B cell (primary cell): ENCODE data around the gene TMEM150C. TPM values are rescaled to one million over a fixed set of nuclear protein-coding genes. Genes with fewer than 3 reads are reported as not detected.

Source experiments
- ATAC-seq: fragments of 200-7000 bp; cut with Tn5 transposase; one replicate; pipeline ENCODE4 v1.10.0; 2021; ENCODE audit warnings: low read depth, mild to moderate bottlenecking, moderate number of reproducible peaks, moderate library complexity
- CTCF ChIA-PET: fragments of 350-600 bp; sonication (Branson Sonifier 250); formaldehyde crosslinking; loops from one replicate; lab custom pipeline; 2021; ENCODE audit warnings: antibody characterized with exemption, inconsistent platforms; lab: Charles Lee
- POLR2A ChIA-PET: fragments of 350-600 bp; sonication (Branson Sonifier 250); formaldehyde crosslinking; loops from one replicate; lab custom pipeline; 2021; ENCODE audit warnings: antibody characterized with exemption; lab: Charles Lee
- DNase-seq: peaks from one replicate; pipeline ENCODE4 v3.0.0; 2013
- H2AFZ ChIP-seq: 2 replicates; pipeline ENCODE4 v1.6.1; 2012; ENCODE audit warnings: mild to moderate bottlenecking, low read depth, low read length; ENCODE audit not compliant: insufficient read depth, poor library complexity, severe bottlenecking
- H3K27ac ChIP-seq, 2 donors: 1 replicate in 1 of 2; 2 replicates in 1 of 2; pipeline ENCODE4 v1.5.1; 2012 to 2013; ENCODE audit warnings: low read length in 2 of 2, mild to moderate bottlenecking in 2 of 2, moderate library complexity in 1 of 2
- H3K27me3 ChIP-seq, 4 experiments: fragments of 200-600 bp in 1 of 4; sonication (generic) in 1 of 4; replicated peaks in 1 of 4; 1 replicate in 2 of 4; 2 replicates in 2 of 4; pipeline versions ENCODE4 v1.6.1 to v1.7.0; 2013 to 2016; ENCODE audit warnings: low read length in 3 of 4, mild to moderate bottlenecking in 2 of 4, mixed read lengths in 1 of 4, moderate library complexity in 1 of 4; ENCODE audit not compliant: insufficient read depth in 4 of 4, control insufficient read depth in 3 of 4; ENCODE audit errors: control extremely low read depth in 1 of 4
- H3K36me3 ChIP-seq, 2 experiments: replicated peaks in 1 of 2; 1 replicate in 1 of 2; 2 replicates in 1 of 2; pipeline versions ENCODE4 v1.6.1 to v1.7.1; 2013; ENCODE audit warnings: low read length in 1 of 2; ENCODE audit not compliant: insufficient read depth in 2 of 2, control insufficient read depth in 1 of 2; ENCODE audit errors: control extremely low read depth in 1 of 2, extremely low read depth in 1 of 2
- H3K4me1 ChIP-seq, 2 donors: fragments of 200-600 bp in 1 of 2; sonication (generic) in 1 of 2; 1 replicate in 1 of 2; 2 replicates in 1 of 2; pipeline versions ENCODE4 v1.5.1 to v1.6.1; 2013 to 2017; ENCODE audit warnings: low read length in 2 of 2; ENCODE audit not compliant: control insufficient read depth in 2 of 2, insufficient read depth in 2 of 2
- H3K4me2 ChIP-seq: replicated peaks from 2 replicates; pipeline ENCODE3; 2012; ENCODE audit warnings: mild to moderate bottlenecking, low read depth, low read length; ENCODE audit not compliant: poor library complexity, severe bottlenecking
- H3K4me3 ChIP-seq, 5 experiments: fragments of 200-600 bp in 1 of 5; sonication (generic) in 1 of 5; 1 replicate in 3 of 5; 2 replicates in 2 of 5; pipeline versions ENCODE4 v1.5.1 to v1.7.0; 2011 to 2016; ENCODE audit warnings: low read length in 4 of 5, mild to moderate bottlenecking in 4 of 5, low read depth in 2 of 5, control low read depth in 1 of 5, moderate library complexity in 1 of 5; ENCODE audit not compliant: insufficient read depth in 1 of 5; ENCODE audit errors: control extremely low read depth in 1 of 5, extremely low read depth in 1 of 5
- H3K79me2 ChIP-seq: fragments of 200-600 bp; sonication (generic); one replicate; pipeline ENCODE4 v1.6.0; 2016; ENCODE audit warnings: low read length; ENCODE audit not compliant: control insufficient read depth, insufficient read depth
- H3K9ac ChIP-seq: fragments of 200-600 bp; sonication (generic); 2 replicates; pipeline ENCODE4 v1.6.1; 2017; ENCODE audit warnings: mild to moderate bottlenecking, low read length, moderate library complexity
- H3K9me3 ChIP-seq, 3 donors: one replicate each; pipeline versions ENCODE4 v1.6.1 to v1.7.1; 2013; ENCODE audit warnings: low read length in 2 of 3; ENCODE audit not compliant: control insufficient read depth in 2 of 3, insufficient read depth in 1 of 3; ENCODE audit errors: control extremely low read depth in 1 of 3
- H4K20me1 ChIP-seq: 2 replicates; pipeline ENCODE4 v1.6.0; 2012; ENCODE audit warnings: mild to moderate bottlenecking, low read length; ENCODE audit not compliant: insufficient read depth, control insufficient read depth, poor library complexity, severe bottlenecking
- H3K27ac Mint-ChIP-seq: one replicate; pipeline ENCODE4 v1.8.0; 2021; ENCODE audit warnings: mixed read lengths
- H3K27me3 Mint-ChIP-seq: one replicate; pipeline ENCODE4 v1.8.0; 2021; ENCODE audit warnings: mixed read lengths
- H3K4me1 Mint-ChIP-seq: one replicate; pipeline ENCODE4 v1.8.0; 2021; ENCODE audit warnings: mixed read lengths
- H3K4me3 Mint-ChIP-seq: one replicate; pipeline ENCODE4 v1.8.0; 2021; ENCODE audit warnings: mixed read lengths
- H3K9me3 Mint-ChIP-seq: one replicate; pipeline ENCODE4 v1.8.0; 2022; ENCODE audit warnings: mixed read lengths; ENCODE audit not compliant: insufficient read depth
- CTCF ChIP-seq: fragments of 200-600 bp; IDR thresholded peaks from one replicate; pipeline ENCODE4 v1.8.0; 2022; ENCODE audit warnings: antibody characterized with exemption, mild to moderate bottlenecking
- EZH2 ChIP-seq: IDR thresholded peaks from 2 replicates; pipeline ENCODE4 v1.6.1; 2012; ENCODE audit warnings: borderline replicate concordance, low read depth, mild to moderate bottlenecking, moderate library complexity, low read length; ENCODE audit not compliant: insufficient read depth, poor library complexity, severe bottlenecking
- WGBS: methylation state at CpG from one replicate; pipeline ENCODE4 v1.1.5; 2013; ENCODE audit warnings: missing lambda C conversion rate; ENCODE audit not compliant: insufficient coverage; 5-methylcytosine and 5-hydroxymethylcytosine counted together
- intact Hi-C: fragments of 100-400 bp; cut with micrococcal nuclease; formaldehyde crosslinking; loops from one replicate; pipeline ENCODE4 v1.10.0; 2022
- polyA plus RNA-seq: library from polyadenylated mRNA; depleted of rRNA; stranded (reverse); fragments of >200 nt; gene quantifications from 2 replicates; pipeline ENCODE4 v1.2.3, GENCODE V29; 2012
- total RNA-seq, 2 donors: library from RNA; stranded (reverse); fragments of 120-200 nt in 1 of 2; gene quantifications; 1 replicate in 1 of 2; 2 replicates in 1 of 2; pipeline versions ENCODE4 v1.2.3 to v1.2.4, GENCODE V29; 2013 to 2022

Gene TMEM150C
- total and polyA plus RNA-seq, 2 donors (not counting 1 experiment from before 2014, with no cell fraction given) = 0.04 TPM; not detected in 1

GRCh38 chr4:82436780-82437179, 125.0 kb downstream of the TMEM150C start:
- no peak overlapping the region for H3K4me2 ChIP-seq
- CTCF ChIA-PET = no interaction called here

GRCh38 chr4:82436130-82436529, 125.7 kb downstream of the TMEM150C start:
- no peak for ATAC-seq
- H3K4me3 Mint-ChIP-seq = no peak overlapping the region
- TF ChIP-seq CTCF (no peak), EZH2 (no peak)
- intact Hi-C loops = no loop called here
- peaks cover 59% of the 10 kb centered on the region for H3K4me1 Mint-ChIP-seq
- Histone ChIP-seq H3K9ac (no peak overlapping the region), H3K4me1 (peaks cover 5 to 14% of the 10 kb centered on the region in 2 donors), H3K4me2 (no peak overlapping the region), H3K36me3 (peaks cover 0 to 15% of the 10 kb centered on the region in 2 experiments), H3K4me3 (no peak overlapping the region), H3K79me2 (peaks cover 99% of the 10 kb centered on the region), H3K27me3 (no peaks in the 10 kb centered on the region), H3K9me3 (no peaks in the 10 kb centered on the region), H3K27ac (no peak overlapping the region), H4K20me1 (peaks cover 56% of the 10 kb centered on the region), H2AFZ (no peak overlapping the region)
- H3K9me3 Mint-ChIP-seq = no peaks in the 10 kb centered on the region
- no peak overlapping the region for H3K27ac Mint-ChIP-seq
- DNase-seq = no peak
- ChIA-PET POLR2A (no interaction called here), CTCF (no interaction called here)
- 92% methylated on average over 2 of the region's 5 CpGs for WGBS
- H3K27me3 Mint-ChIP-seq = no peaks in the 10 kb centered on the region

More at GRCh38 chr4:82436780-82437179, 125.0 kb downstream of the TMEM150C start:
- Histone ChIP-seq H4K20me1 (peaks cover 55% of the 10 kb centered on the region), H3K4me3 (no peak overlapping the region), H3K27ac (no peak overlapping the region), H2AFZ (no peak overlapping the region), H3K27me3 (no peaks in the 10 kb centered on the region), H3K4me1 (peaks cover 0 to 7% of the 10 kb centered on the region in 2 donors), H3K9me3 (no peaks in the 10 kb centered on the region), H3K36me3 (peaks cover 0 to 15% of the 10 kb centered on the region in 2 experiments), H3K79me2 (peaks cover 99% of the 10 kb centered on the region), H3K9ac (no peak overlapping the region)
- Mint-ChIP-seq H3K27ac (no peak overlapping the region), H3K4me1 (peaks cover 56% of the 10 kb centered on the region), H3K27me3 (no peaks in the 10 kb centered on the region), H3K9me3 (no peaks in the 10 kb centered on the region), H3K4me3 (no peak overlapping the region)
- DNase-seq = no peak
- POLR2A ChIA-PET = no interaction called here
- TF ChIP-seq EZH2 = no peak
- TF ChIP-seq CTCF = no peak
- no peak for ATAC-seq
- intact Hi-C loops = no loop called here
- WGBS = no CpG with 5 or more reads among the region's 4 CpGs
